Activated T-helper 1 cell treated with anti-CD3 and anti-CD28 coated beads, Interleukin-12 subunit alpha, Interleukin-12 subunit beta, Interleukin-2, Interleukin-4 antibody, amounts not matched to agents 30 ng/mL and 10 ng/mL and 1 ng/mL, durations not matched to agents 14 hours and 24 hours and 36 hours (primary cell): ENCODE results near the gene CFAP73. TPM values are rescaled to one million over a fixed set of nuclear protein-coding genes. Genes with fewer than 3 reads are reported as not detected.
A peak's percentile ranks its signal among the peaks of the same experiment; 100 is the strongest.
"Not testable (repeated sequence)": the region's sequence is repeated elsewhere in the genome, so short reads cannot be mapped to it uniquely, and the experiment has no call there.

Experiments
- DNase-seq: peaks from one replicate; pipeline ENCODE4 v3.0.0; 2021; ENCODE audit warnings: low spot score
- H3K27ac Mint-ChIP-seq: one replicate; pipeline ENCODE4 v1.8.0; 2021; ENCODE audit warnings: mild to moderate bottlenecking, mixed read lengths
- H3K27me3 Mint-ChIP-seq: one replicate; pipeline ENCODE4 v1.8.0; 2022; ENCODE audit warnings: mild to moderate bottlenecking, moderate library complexity, mixed read lengths; ENCODE audit not compliant: insufficient read depth
- H3K36me3 Mint-ChIP-seq: one replicate; pipeline ENCODE4 v1.8.0; 2021; ENCODE audit warnings: low read depth, mixed read lengths
- H3K4me1 Mint-ChIP-seq: one replicate; pipeline ENCODE4 v1.8.0; 2021; ENCODE audit warnings: low read depth, mixed read lengths
- H3K4me3 Mint-ChIP-seq: one replicate; pipeline ENCODE4 v1.8.0; 2021; ENCODE audit warnings: mild to moderate bottlenecking, moderate library complexity, mixed read lengths
- H3K9me3 Mint-ChIP-seq: one replicate; pipeline ENCODE4 v1.8.0; 2021; ENCODE audit warnings: mixed read lengths
- intact Hi-C: fragments of 100-400 bp; cut with micrococcal nuclease; formaldehyde crosslinking; loops from one replicate; pipeline ENCODE4 v1.15.1; 2024
- total RNA-seq: library from RNA; stranded (reverse); gene quantifications from 2 replicates; pipeline ENCODE4 v1.2.3, GENCODE V29; 2022

Gene CFAP73
- total RNA-seq, 1 donor from 2014 or later: 0.16 TPM

- no peak overlapping the region for H3K27ac Mint-ChIP-seq
- H3K27me3 Mint-ChIP-seq: no peaks in the 10 kb centered on the region
- H3K36me3 Mint-ChIP-seq: peaks cover 2% of the 10 kb centered on the region
- peaks cover 11% of the 10 kb centered on the region for H3K4me1 Mint-ChIP-seq
- H3K9me3 Mint-ChIP-seq: no peaks in the 10 kb centered on the region
- H3K4me3 Mint-ChIP-seq: no peak overlapping the region
- intact Hi-C loops: loop anchor here (1.0 to 5.0 kb wide), 6 partner anchors 11 to 228 kb away; partner anchors contain the start of gene TPCN1
- no peak for DNase-seq
Measured at GRCh38 chr12:113197518-113198077, 48.1 kb downstream of the CFAP73 start.

- Mint-ChIP-seq H3K4me3 (no peak overlapping the region), H3K9me3 (no peaks in the 10 kb centered on the region), H3K4me1 (peaks cover 11% of the 10 kb centered on the region), H3K27me3 (no peaks in the 10 kb centered on the region), H3K27ac (no peak overlapping the region), H3K36me3 (peaks cover 2% of the 10 kb centered on the region)
- DNase-seq: no peak
- intact Hi-C loops: loop anchor here (5.0 kb wide), 1 partner anchor 114 kb away; no protein-coding TSS in a partner anchor
Measured at GRCh38 chr12:113198296-113198695, 48.8 kb downstream of the CFAP73 start.

GRCh38 chr12:113200021-113200797 lies 50.7 kb downstream of the CFAP73 start:
- Mint-ChIP-seq H3K36me3 (peaks cover 2% of the 10 kb centered on the region), H3K9me3 (no peaks in the 10 kb centered on the region), H3K27ac (no peak overlapping the region), H3K4me1 (peaks cover 17% of the 10 kb centered on the region), H3K27me3 (no peaks in the 10 kb centered on the region), H3K4me3 (no peak overlapping the region)
- no peak for DNase-seq
- intact Hi-C loops: no loop called here

DNA sequence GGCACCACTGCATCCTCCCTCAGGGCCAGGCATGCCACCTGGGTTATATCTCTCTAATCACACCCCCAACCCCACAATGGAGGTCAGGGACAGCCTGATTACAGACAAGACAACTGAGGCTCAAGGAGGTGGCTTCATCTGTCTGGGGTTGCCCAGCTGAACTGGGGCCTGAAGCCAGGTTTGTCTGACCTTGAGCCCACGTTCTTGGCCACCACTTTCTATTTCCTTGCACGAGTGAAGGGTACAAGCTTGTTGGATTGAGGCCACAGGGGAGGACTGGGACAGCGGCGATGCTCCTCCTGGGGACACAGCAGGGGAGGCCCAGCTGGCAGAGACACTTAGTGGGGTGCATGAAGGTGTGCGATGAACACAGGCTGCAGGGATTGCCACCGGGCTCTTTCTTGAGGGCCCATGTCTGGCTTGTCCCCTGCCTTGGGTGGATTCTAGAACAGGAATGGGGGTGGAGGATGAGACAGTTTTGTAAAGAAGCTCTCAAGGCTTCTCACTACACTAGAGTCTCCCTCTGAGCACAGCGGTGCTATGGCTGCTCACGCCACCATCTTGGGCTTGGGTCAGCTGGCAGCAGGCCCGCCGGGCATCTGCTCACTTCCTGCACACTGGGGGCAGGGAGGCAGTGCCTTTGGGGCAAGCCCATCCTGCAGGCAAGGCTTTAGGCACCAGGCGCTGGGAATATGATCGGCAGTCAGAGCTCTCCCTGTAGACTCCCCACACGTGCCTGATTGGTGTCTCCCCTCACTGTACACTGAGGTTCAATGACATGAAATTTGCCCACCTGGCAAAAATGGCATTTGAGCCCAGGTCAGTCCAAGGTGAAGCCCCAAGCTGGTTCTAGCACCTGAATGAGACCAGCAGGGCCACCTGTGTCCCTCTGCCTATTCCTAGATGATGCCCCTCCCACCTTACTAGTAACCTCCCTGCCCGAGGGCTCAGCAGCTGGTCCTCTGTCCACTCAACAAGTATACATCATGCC lies 52.0 kb downstream of the CFAP73 start:
- Mint-ChIP-seq H3K4me3 (no peak overlapping the region), H3K27ac (no peak overlapping the region), H3K9me3 (no peaks in the 10 kb centered on the region), H3K4me1 (peaks cover 22% of the 10 kb centered on the region), H3K27me3 (no peaks in the 10 kb centered on the region), H3K36me3 (peaks cover 5% of the 10 kb centered on the region)
- intact Hi-C loops: no loop called here
- no peak for DNase-seq

DNA sequence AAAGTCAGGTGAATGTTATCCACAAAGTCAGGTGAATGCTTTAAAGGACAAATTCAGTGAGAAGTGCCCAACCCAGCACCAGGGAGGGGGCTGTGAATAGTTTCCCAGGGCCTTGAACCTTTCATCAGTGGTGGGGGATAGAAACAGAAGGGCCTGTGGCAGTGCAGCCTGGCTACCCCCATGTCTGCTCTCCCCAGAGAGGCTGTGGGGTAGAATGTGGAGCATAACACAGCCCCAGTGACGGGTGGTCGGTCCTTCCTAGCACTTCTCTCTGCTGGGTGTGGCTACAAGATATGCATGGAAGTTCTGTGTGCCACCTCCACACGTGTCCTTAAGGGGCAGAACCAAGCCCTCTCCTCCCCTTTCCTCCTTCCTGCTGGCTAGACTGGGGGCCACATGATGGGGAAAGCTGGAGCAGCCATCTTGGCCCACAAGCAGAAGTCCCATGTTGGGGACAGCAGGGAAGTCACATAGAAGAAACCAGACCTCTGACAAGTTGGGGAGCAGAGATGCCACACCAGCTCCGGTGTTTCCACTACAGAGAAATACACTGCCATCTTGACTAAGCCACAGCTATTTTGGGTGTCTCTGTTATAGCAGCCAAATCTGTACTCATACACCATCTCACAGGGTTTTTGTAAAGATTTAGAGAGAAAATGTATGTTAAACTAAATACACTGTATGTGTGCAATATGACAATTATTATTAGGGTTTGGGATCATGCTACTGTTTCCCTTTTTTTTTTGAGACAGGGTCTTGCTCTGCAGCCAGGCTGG lies 53.0 kb downstream of the CFAP73 start:
- intact Hi-C loops: no loop called here
- Mint-ChIP-seq H3K27ac (no peak overlapping the region), H3K4me3 (no peak overlapping the region), H3K9me3 (no peaks in the 10 kb centered on the region), H3K4me1 (peaks cover 27% of the 10 kb centered on the region), H3K36me3 (peaks cover 6% of the 10 kb centered on the region), H3K27me3 (no peaks in the 10 kb centered on the region)
- no peak for DNase-seq

DNA sequence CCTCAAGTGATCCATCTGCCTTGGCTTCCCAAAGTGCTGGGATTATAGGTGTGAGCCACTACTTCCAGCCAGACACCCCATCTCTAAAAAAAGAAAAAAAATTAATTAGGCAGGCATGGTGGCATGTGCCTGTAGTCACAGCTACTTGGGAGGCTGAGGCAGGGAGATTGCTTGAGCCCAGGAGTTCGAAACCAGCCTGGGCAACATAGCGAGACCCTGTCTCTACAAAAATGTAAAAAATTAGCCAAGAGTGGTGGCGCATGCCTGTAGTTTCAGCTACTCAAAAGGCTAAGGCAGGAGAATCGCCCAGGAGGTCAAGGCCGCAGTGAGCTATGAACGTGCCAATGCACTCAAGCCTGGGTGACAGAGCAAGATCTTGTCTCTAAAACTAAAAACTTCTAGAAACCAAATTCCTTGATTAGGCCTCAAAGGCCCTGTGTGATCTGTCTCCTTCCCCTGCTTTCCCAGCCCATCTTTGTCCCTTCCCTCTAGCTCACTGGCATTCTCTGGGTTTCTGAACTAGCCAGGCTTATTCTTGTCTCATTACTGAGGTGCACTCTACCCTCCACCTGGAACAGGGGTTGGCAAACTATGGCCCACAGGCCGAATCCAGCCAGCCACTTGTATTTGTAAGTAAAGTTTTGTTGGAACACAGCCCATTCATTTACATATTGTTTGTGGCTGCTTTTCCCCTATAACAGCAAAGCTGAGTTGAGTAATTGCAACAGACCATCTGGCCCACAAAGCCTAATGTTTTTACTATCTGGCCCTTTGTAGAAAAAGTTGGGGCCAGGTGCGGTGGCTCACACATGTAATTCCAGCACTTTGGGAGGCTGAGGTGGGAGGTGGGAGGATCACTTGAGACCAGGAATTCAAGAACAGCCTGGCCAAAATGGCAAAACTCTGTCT lies 54.6 kb downstream of the CFAP73 start:
- Mint-ChIP-seq H3K36me3 (peaks cover 4% of the 10 kb centered on the region), H3K4me1 (peaks cover 38% of the 10 kb centered on the region), H3K27ac (peak overlapping the region; percentile 66), H3K4me3 (no peak overlapping the region), H3K9me3 (no peaks in the 10 kb centered on the region), H3K27me3 (no peaks in the 10 kb centered on the region)
- no peak for DNase-seq
- intact Hi-C loops: no loop called here

DNA sequence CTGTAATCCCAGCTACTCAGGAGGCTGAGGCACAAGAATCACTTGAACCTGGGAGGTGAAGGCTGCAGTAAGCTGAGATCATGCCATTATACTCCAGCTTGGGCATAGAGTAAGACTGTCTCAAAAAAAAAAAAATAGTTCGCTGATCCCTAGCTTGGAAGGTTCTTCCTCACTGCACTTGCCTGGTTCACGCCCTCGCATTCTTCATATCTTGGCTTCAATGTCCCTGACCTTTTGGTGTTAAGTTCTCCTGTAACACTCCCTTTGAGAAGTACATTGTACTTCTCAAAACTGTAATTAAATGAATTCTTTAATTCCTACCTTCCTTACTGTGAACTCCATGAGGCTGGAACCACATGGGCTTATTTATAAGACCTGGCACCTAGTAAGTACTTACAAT lies 55.3 kb downstream of the CFAP73 start:
- no peak overlapping the region for H3K27ac Mint-ChIP-seq
- no peak overlapping the region for H3K4me3 Mint-ChIP-seq
- intact Hi-C loops: loop anchor here (5.0 kb wide), 1 partner anchor 152 kb away; the partner anchor contains the start of gene PLBD2
- H3K9me3 Mint-ChIP-seq: no peaks in the 10 kb centered on the region
- no peak for DNase-seq
- peaks cover 45% of the 10 kb centered on the region for H3K4me1 Mint-ChIP-seq
- H3K36me3 Mint-ChIP-seq: peaks cover 4% of the 10 kb centered on the region
- H3K27me3 Mint-ChIP-seq: no peaks in the 10 kb centered on the region

- H3K4me1 Mint-ChIP-seq: peaks cover 63% of the 10 kb centered on the region
- peaks cover 12% of the 10 kb centered on the region for H3K36me3 Mint-ChIP-seq
- peak overlapping the region; percentile 3 for H3K27ac Mint-ChIP-seq
- not testable (repeated sequence) for H3K9me3 Mint-ChIP-seq, H3K4me3 Mint-ChIP-seq, DNase-seq, H3K27me3 Mint-ChIP-seq
- intact Hi-C loops: loop anchor here (5.0 kb wide), 1 partner anchor 150 kb away; the partner anchor contains the start of gene PLBD2
Measured at GRCh38 chr12:113206802-113207201, 57.3 kb downstream of the CFAP73 start.

DNA sequence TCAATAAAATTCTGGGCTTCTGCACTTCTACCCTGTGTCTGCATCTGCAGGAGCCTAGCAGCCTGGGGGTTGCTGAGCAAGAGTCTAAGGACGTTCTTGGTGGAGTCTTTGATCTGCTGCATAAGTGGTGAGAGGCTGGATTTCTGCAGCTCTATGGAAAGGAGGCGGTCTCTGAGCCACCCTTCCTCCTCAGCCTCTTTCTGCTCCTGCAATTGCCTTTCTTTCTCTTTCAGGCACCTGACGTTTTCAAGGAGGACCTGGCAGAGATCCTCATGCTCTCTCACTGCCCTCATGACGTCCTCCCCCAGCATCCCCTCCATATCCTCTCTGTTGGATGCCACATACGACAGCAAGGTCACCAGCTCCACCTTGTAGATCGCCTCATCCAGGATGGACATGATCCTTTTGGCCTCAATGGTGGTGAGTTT lies 58.1 kb downstream of the CFAP73 start:
- Mint-ChIP-seq H3K4me1 (peaks cover 63% of the 10 kb centered on the region), H3K27ac (peak overlapping the region; percentile 96), H3K4me3 (peak overlapping the region; percentile 75), H3K36me3 (peaks cover 12% of the 10 kb centered on the region), H3K27me3 (no peaks in the 10 kb centered on the region), H3K9me3 (peaks cover 8% of the 10 kb centered on the region)
- intact Hi-C loops: loop anchor here (1.0 to 5.0 kb wide), 5 partner anchors 10 to 150 kb away; partner anchors contain the start of genes PLBD2 and TPCN1
- peak; percentile 38 for DNase-seq

DNA sequence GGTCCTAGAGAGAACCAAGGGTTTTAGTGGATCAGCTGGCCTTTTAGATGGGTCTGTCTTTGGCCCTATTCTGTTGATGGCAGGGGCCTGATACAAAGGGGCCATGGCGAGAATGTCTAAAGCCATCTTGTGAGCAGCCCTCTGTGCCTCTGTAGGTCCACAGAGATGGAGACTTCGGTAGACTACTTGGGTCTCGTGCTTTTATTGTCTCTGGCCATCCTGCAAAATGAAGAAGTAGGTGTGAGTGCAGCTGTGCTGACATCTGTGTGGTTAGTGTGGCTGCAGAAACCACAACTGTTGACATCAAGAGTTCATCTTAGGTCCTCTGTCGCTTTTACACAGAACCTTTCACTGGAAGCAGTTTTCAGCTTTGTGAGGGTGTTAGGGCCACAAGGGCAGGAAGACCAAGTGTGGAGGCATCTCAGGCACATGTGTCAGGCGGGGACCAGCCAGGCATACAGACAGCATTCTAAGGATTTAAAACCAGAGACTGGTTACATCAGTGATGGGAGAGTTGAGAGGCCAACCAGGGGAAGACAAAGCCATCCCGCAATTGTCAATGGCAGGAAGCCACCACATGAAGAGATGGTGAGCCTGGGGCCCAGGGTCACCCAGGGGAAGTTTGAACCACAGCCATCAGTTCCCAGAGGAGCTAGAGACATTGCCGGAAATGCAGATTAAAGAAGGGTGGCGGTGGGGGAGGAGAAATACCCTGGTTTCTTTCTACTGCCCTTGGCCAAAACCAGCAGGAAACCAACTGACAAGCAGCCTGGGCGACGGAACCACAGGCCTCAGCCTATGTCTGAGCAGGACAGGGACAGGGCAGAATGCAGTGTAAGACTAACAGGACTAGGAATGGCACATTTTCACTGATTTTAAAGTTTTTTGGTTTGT lies 58.8 kb downstream of the CFAP73 start:
- Mint-ChIP-seq H3K4me3 (peak overlapping the region; percentile 75), H3K27me3 (no peaks in the 10 kb centered on the region), H3K9me3 (peaks cover 8% of the 10 kb centered on the region), H3K27ac (peak overlapping the region; percentile 96), H3K36me3 (peaks cover 15% of the 10 kb centered on the region), H3K4me1 (peaks cover 65% of the 10 kb centered on the region)
- intact Hi-C loops: loop anchor here (1.0 to 5.0 kb wide), 5 partner anchors 11 to 149 kb away; partner anchors contain the start of genes PLBD2 and TPCN1
- peak; percentile 72 for DNase-seq
